HCT116 (cell line): Measurements from ENCODE around the gene PKHD1. TPM values are rescaled to one million over a fixed set of nuclear protein-coding genes. Genes with fewer than 3 reads are reported as not detected.

Experiments
- ATAC-seq: fragments of 200-7000 bp; cut with Tn5 transposase; 2 replicates; pipeline ENCODE4 v1.9.1; 2020; ENCODE audit warnings: mild to moderate bottlenecking, moderate library complexity
- BruUV-seq: library from RNA; stranded (reverse); fragments of 400-500 nt; replicated peaks from 2 replicates; lab custom pipeline; 2021; lab: Mats Ljungman, UMichigan
- CTCF ChIA-PET: fragments of 300-600 bp; sonication (Branson Sonifier 250); formaldehyde crosslinking; loops from one replicate; lab custom pipeline; 2021; ENCODE audit warnings: antibody characterized with exemption; lab: Charles Lee
- POLR2A ChIA-PET: fragments of 300-600, 350-600 bp; sonication (Branson Sonifier 250); formaldehyde crosslinking; loops from one replicate; lab custom pipeline; 2021; ENCODE audit warnings: antibody characterized with exemption; lab: Charles Lee
- RAD21 ChIA-PET, 2 experiments: fragments of 300-600 bp; sonication (Branson Sonifier 250); formaldehyde crosslinking; loops; one replicate each; lab custom pipeline; 2023; ENCODE audit warnings: low total read pairs in 2 of 2; ENCODE audit not compliant: uncharacterized antibody in 2 of 2, unreplicated experiment in 2 of 2, low non-redundant PET in 1 of 2; lab: Charles Lee
- DNase-seq: peaks from one replicate; pipeline ENCODE4 v3.0.0-alpha.2; 2010; ENCODE audit warnings: low read depth, low spot score
- H2AFZ ChIP-seq: fragments of 200-600 bp; shearing (Covaris generic), sonication (generic); 2 replicates; pipeline ENCODE4 v1.6.1; 2017; ENCODE audit warnings: low read depth, mixed run types, mixed read lengths, antibody characterized with exemption, low read length; ENCODE audit not compliant: poor library complexity, severe bottlenecking
- H3K27ac ChIP-seq: 2 replicates; pipeline ENCODE4 v1.5.1; 2012; ENCODE audit warnings: low read depth, low read length
- H3K27me3 ChIP-seq: fragments of 200-600 bp; sonication (generic); 2 replicates; pipeline ENCODE4 v1.6.1; 2016; ENCODE audit warnings: mixed run types, low read length, mixed read lengths; ENCODE audit not compliant: insufficient read depth
- H3K36me3 ChIP-seq, 2 experiments: fragments of 200-500 bp in 1 of 2; fragments of 200-600 bp in 1 of 2; sonication (Bioruptor generic) in 1 of 2; sonication (generic) in 1 of 2; 2 replicates each; pipeline versions ENCODE4 v1.5.1 to v1.6.1; 2014 to 2016; ENCODE audit warnings: low read length in 2 of 2, inconsistent platforms in 1 of 2, mixed read lengths in 1 of 2, mixed run types in 1 of 2; ENCODE audit not compliant: insufficient read depth in 2 of 2, control insufficient read depth in 1 of 2
- H3K4me1 ChIP-seq, 2 experiments: fragments of 200-600 bp in 1 of 2; sonication (generic) in 1 of 2; 2 replicates each; pipeline versions ENCODE4 v1.5.1 to v1.6.1; 2012 to 2017; ENCODE audit warnings: low read length in 2 of 2, inconsistent platforms in 1 of 2, mild to moderate bottlenecking in 1 of 2, mixed read lengths in 1 of 2, mixed run types in 1 of 2, moderate library complexity in 1 of 2; ENCODE audit not compliant: insufficient read depth in 2 of 2, control insufficient read depth in 1 of 2
- H3K4me2 ChIP-seq: fragments of 200-600 bp; sonication (generic); 2 replicates; pipeline ENCODE4 v1.6.1; 2017; ENCODE audit warnings: mixed run types, low read length, mixed read lengths
- H3K4me3 ChIP-seq, 2 experiments: fragments of 200-600 bp in 1 of 2; sonication (generic) in 1 of 2; replicated peaks in 1 of 2; 2 replicates each; pipeline ENCODE4 v1.5.1; 2011 to 2016; ENCODE audit warnings: low read length in 2 of 2, control low read depth in 1 of 2, low read depth in 1 of 2, mild to moderate bottlenecking in 1 of 2, mixed read lengths in 1 of 2, mixed run types in 1 of 2
- H3K79me2 ChIP-seq: fragments of 200-600 bp; sonication (generic); 2 replicates; pipeline ENCODE4 v1.6.1; 2017; ENCODE audit warnings: mild to moderate bottlenecking, mixed run types, low read length, moderate library complexity, mixed read lengths; ENCODE audit not compliant: insufficient read depth
- H3K9ac ChIP-seq: fragments of 200-600 bp; sonication (generic); 2 replicates; pipeline ENCODE4 v1.6.1; 2016; ENCODE audit warnings: low read length, mixed read lengths
- H3K9me2 ChIP-seq: fragments of 200-600 bp; sonication (generic), shearing (Covaris generic); 2 replicates; pipeline ENCODE4 v1.6.1; 2017; ENCODE audit warnings: mixed run types, mild to moderate bottlenecking, moderate library complexity; ENCODE audit not compliant: insufficient read depth
- H3K9me3 ChIP-seq, 2 experiments: fragments of 200-500 bp in 1 of 2; fragments of 200-600 bp in 1 of 2; sonication (Bioruptor generic) in 1 of 2; sonication (generic) in 1 of 2; 2 replicates each; pipeline ENCODE4 v1.6.1; 2014 to 2017; ENCODE audit warnings: low read length in 2 of 2, mixed read lengths in 2 of 2, inconsistent platforms in 1 of 2, low read depth in 1 of 2, mild to moderate bottlenecking in 1 of 2, mixed run types in 1 of 2, moderate library complexity in 1 of 2; ENCODE audit not compliant: control insufficient read depth in 1 of 2, insufficient read depth in 1 of 2
- H4K20me1 ChIP-seq: fragments of 200-600 bp; sonication (generic), shearing (Covaris generic); 2 replicates; pipeline ENCODE4 v1.6.1; 2017; ENCODE audit warnings: mixed run types, mild to moderate bottlenecking, moderate library complexity; ENCODE audit not compliant: insufficient read depth
- CEBPB ChIP-seq: IDR thresholded peaks from 2 replicates; pipeline ENCODE4 v1.6.1; 2012; ENCODE audit warnings: low read depth
- EGR1 ChIP-seq: IDR thresholded peaks from 2 replicates; pipeline ENCODE4 v1.6.1; 2012; ENCODE audit warnings: low read depth
- ELF1 ChIP-seq: IDR thresholded peaks from 2 replicates; pipeline ENCODE4 v1.6.1; 2012; ENCODE audit warnings: low read depth, borderline replicate concordance
- EZH2 ChIP-seq: fragments of 200-600 bp; sonication (generic); IDR thresholded peaks from 2 replicates; pipeline ENCODE4 v1.6.1; 2017; ENCODE audit warnings: antibody characterized with exemption, mixed run types
- EZH2phosphoT487 ChIP-seq: fragments of 200-600 bp; IDR thresholded peaks from 2 replicates; pipeline ENCODE4 v1.6.1; 2018; ENCODE audit warnings: antibody characterized with exemption, borderline replicate concordance
- POLR2A ChIP-seq: IDR thresholded peaks from 2 replicates; pipeline ENCODE4 v1.7.0; 2011; ENCODE audit warnings: borderline replicate concordance; ENCODE audit not compliant: insufficient read depth, insufficient read length; ENCODE audit errors: extremely low read depth
- POLR2AphosphoS5 ChIP-seq: IDR thresholded peaks from 2 replicates; pipeline ENCODE4 v1.6.1; 2011; ENCODE audit warnings: mild to moderate bottlenecking, low read depth, low read length, moderate library complexity
- SRF ChIP-seq: IDR thresholded peaks from 2 replicates; pipeline ENCODE4 v1.6.1; 2012; ENCODE audit warnings: low read depth
- YY1 ChIP-seq: IDR thresholded peaks from 2 replicates; pipeline ENCODE4 v1.6.1; 2011; ENCODE audit warnings: low read length, low read depth, moderate library complexity, mild to moderate bottlenecking; ENCODE audit not compliant: insufficient replicate concordance; ENCODE audit errors: extremely low read depth
- ZFX ChIP-seq: fragments of 450-650 bp; IDR thresholded peaks from 2 replicates; pipeline ENCODE4 v1.6.1; 2017
- intact Hi-C: fragments of 100-400 bp; cut with micrococcal nuclease; formaldehyde crosslinking; loops from 2 replicates; pipeline ENCODE4 v1.10.0; 2022
- total RNA-seq: library from RNA; stranded (reverse); gene quantifications from one replicate; pipeline ENCODE4 v1.2.1, GENCODE V29; 2021; ENCODE audit not compliant: unreplicated experiment
- TF ChIP-seq, protein P1 (sequence below): IDR thresholded peaks from 2 replicates; pipeline ENCODE4 v1.6.1; 2012
- TF ChIP-seq, protein P2 (sequence below): IDR thresholded peaks from 2 replicates; pipeline ENCODE4 v1.6.1; 2012

Gene PKHD1
- total RNA-seq, 1 experiment from 2014 or later: not detected

DNA sequence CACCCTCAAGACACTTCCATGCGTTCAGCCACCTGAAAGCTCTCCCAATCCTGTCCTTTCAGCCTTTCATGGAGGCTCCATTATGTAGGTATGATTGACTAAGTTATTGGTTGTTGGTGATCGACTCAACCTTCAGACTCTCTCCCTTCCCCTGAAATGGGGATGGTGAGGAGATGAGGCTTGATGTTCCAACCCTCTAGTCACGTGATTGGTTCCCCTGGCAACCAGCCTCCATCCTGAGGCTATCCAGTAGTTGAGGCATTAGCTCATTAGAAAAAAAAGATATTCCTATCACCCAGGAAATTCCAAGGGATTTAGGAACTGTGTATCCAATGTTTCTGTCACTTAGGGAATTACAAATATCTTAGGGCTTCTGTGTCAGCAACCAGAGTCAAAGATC, 426.6 kb downstream of the PKHD1 start:
- no peaks in the 10 kb centered on the region for H3K4me1 ChIP-seq
- ChIA-PET CTCF (no interaction called here), RAD21 (no interaction called here), POLR2A (no interaction called here)
- H3K79me2 ChIP-seq: no peaks in the 10 kb centered on the region
- intact Hi-C loops: no loop called here
- no peak for ATAC-seq
- H2AFZ ChIP-seq: no peak overlapping the region
- no peaks in the 10 kb centered on the region for H3K27me3 ChIP-seq
- no TSS peak for BruUV-seq
- H4K20me1 ChIP-seq: no peaks in the 10 kb centered on the region
- H3K4me3 ChIP-seq: no peak overlapping the region
- H3K27ac ChIP-seq: no peak overlapping the region
- no peaks in the 10 kb centered on the region for H3K9me2 ChIP-seq
- H3K36me3 ChIP-seq: no peaks in the 10 kb centered on the region
- no peak overlapping the region for H3K9ac ChIP-seq
- H3K9me3 ChIP-seq: no peaks in the 10 kb centered on the region; a peak in 2 of 4 replicates
- TF ChIP-seq ELF1 (no peak), EZH2 (no peak), POLR2AphosphoS5 (no peak), YY1 (no peak), POLR2A (no peak), EZH2phosphoT487 (no peak), CEBPB (no peak), SRF (no peak)
- TF ChIP-seq, protein P1, sequence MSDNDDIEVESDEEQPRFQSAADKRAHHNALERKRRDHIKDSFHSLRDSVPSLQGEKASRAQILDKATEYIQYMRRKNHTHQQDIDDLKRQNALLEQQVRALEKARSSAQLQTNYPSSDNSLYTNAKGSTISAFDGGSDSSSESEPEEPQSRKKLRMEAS: no peak
- TF ChIP-seq, protein P2, sequence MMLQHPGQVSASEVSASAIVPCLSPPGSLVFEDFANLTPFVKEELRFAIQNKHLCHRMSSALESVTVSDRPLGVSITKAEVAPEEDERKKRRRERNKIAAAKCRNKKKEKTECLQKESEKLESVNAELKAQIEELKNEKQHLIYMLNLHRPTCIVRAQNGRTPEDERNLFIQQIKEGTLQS: no peak
- no peak for DNase-seq
- H3K4me2 ChIP-seq: no peak overlapping the region

DNA sequence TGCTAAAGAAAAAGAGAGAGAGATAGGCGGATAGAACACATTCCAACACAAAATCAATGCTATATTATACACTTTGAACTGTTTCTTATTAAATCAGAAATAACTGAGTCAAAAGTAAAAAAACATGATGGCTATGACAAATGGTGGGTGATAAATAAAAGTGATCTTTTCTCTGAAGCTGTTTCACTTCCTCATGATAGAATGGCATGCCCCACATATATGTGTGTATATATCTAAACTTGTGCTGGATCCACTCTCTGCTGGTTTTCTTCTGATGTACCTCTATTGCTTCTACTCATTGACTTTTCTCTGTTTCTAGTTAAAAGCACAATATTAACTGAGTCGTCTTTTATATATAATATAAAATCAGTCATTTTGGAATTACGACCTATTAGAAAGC, 429.9 kb downstream of the PKHD1 start:
- TF ChIP-seq ZFX (no peak), EGR1 (no peak)
- no peaks in the 10 kb centered on the region for H3K79me2 ChIP-seq
- CTCF ChIA-PET: no interaction called here
- no peak for DNase-seq
- no peak overlapping the region for H3K4me2 ChIP-seq
- H3K27me3 ChIP-seq: no peaks in the 10 kb centered on the region
- no peaks in the 10 kb centered on the region for H4K20me1 ChIP-seq
- intact Hi-C loops: no loop called here
- BruUV-seq: no TSS peak
- no peak for ATAC-seq
- RAD21 ChIA-PET: no interaction called here
- no peaks in the 10 kb centered on the region for H3K36me3 ChIP-seq
- no peaks in the 10 kb centered on the region for H3K9me2 ChIP-seq
- H3K4me3 ChIP-seq: no peak overlapping the region
- POLR2A ChIA-PET: no interaction called here
- no peak overlapping the region for H3K27ac ChIP-seq
- H3K9me3 ChIP-seq: peaks cover 0 to 6% of the 10 kb centered on the region in 2 experiments; a peak in 2 of 4 replicates
- H3K9ac ChIP-seq: no peak overlapping the region
- no peak overlapping the region for H2AFZ ChIP-seq
- H3K4me1 ChIP-seq: no peaks in the 10 kb centered on the region
